ENCODE results near the gene CHTF18. TPM values are rescaled to one million over a fixed set of nuclear protein-coding genes. Genes with fewer than 3 reads are reported as not detected.

Gene CHTF18
- total and polyA plus RNA-seq, 10 donors, result 8.9 to 55.0 (median 26.0) TPM

- intact Hi-C loops (cut with DNase I; ENCODE audit: low total_unique reads), result no loop called here
- TF ChIP-seq CTCF (IDR thresholded peaks at IDR 0.05 in 8 of 11, conservative IDR thresholded peaks at IDR 0.05 in 3 of 11) (no peak), POLR2AphosphoS5 (IDR thresholded peaks at IDR 0.05) (no peak), POLR2A (IDR thresholded peaks at IDR 0.05) (no peak)
- DNase-seq, result no peak
These were observed 1.7 kb downstream of the CHTF18 start for GRCh38 chr16:790086-790485.

GRCh38 chr16:791131-791530 lies 2.7 kb downstream of the CHTF18 start:
- no peak for DNase-seq
- H3K4me3 ChIP-seq, result no peak overlapping the region
- H3K9me3 ChIP-seq, result no peaks in the 10 kb centered on the region
- intact Hi-C loops (cut with DNase I; ENCODE audit: low total_unique reads), result no loop called here
- peaks cover 13 to 33% (median 24%) of the 10 kb centered on the region in 6 donors for H3K4me1 ChIP-seq
- TF ChIP-seq POLR2A (IDR thresholded peaks at IDR 0.05), result no peak
- no peak for TF ChIP-seq POLR2AphosphoS5 (IDR thresholded peaks at IDR 0.05)
- TF ChIP-seq CTCF (IDR thresholded peaks at IDR 0.05 in 8 of 11, conservative IDR thresholded peaks at IDR 0.05 in 3 of 11), result no peak
- no peaks in the 10 kb centered on the region for H3K27me3 ChIP-seq (replicated peaks in 1 of 7)
- H3K27ac ChIP-seq, result no peak overlapping the region
- peaks cover 0 to 69% (median 13%) of the 10 kb centered on the region in 6 donors for H3K36me3 ChIP-seq
- WGBS, 5 donors, result 95 to 99% (median 97%) methylated on average over 9 to 23 of the region's 23 CpGs

More at GRCh38 chr16:790086-790485, 1.7 kb downstream of the CHTF18 start:
- 90 to 96% (median 95%) methylated on average over 8 to 17 of the region's 17 CpGs for WGBS, 5 donors
- no peak overlapping the region for H3K4me3 ChIP-seq
- no peaks in the 10 kb centered on the region for H3K27me3 ChIP-seq (replicated peaks in 1 of 7)
- H3K9me3 ChIP-seq, result no peaks in the 10 kb centered on the region
- H3K36me3 ChIP-seq, result peaks cover 0 to 73% (median 19%) of the 10 kb centered on the region in 6 donors
- no peak overlapping the region for H3K27ac ChIP-seq
- peaks cover 17 to 44% (median 33%) of the 10 kb centered on the region in 6 donors for H3K4me1 ChIP-seq

GRCh38 chr16:792221-792995 lies 4.0 kb downstream of the CHTF18 start:
- H3K4me1 ChIP-seq, result peaks cover 9 to 20% (median 15%) of the 10 kb centered on the region in 6 donors
- WGBS, 5 donors, result 88 to 94% (median 92%) methylated on average over 27 to 46 of the region's 46 CpGs; no CpG with 5 or more reads in 1 of the 5 donors
- no peak for DNase-seq
- peaks cover 0 to 69% (median 8%) of the 10 kb centered on the region in 6 donors for H3K36me3 ChIP-seq
- H3K27ac ChIP-seq, result no peak overlapping the region
- no peaks in the 10 kb centered on the region for H3K9me3 ChIP-seq
- intact Hi-C loops (cut with DNase I; ENCODE audit: low total_unique reads), result no loop called here
- TF ChIP-seq POLR2AphosphoS5 (IDR thresholded peaks at IDR 0.05) (no peak), CTCF (IDR thresholded peaks at IDR 0.05 in 8 of 11, conservative IDR thresholded peaks at IDR 0.05 in 3 of 11) (no peak), POLR2A (IDR thresholded peaks at IDR 0.05) (no peak)
- H3K4me3 ChIP-seq, result no peak overlapping the region
- H3K27me3 ChIP-seq (replicated peaks in 1 of 7), result peaks cover 0 to 8% (median 0%) of the 10 kb centered on the region in 7 donors

- Histone ChIP-seq H3K27ac (no peak overlapping the region), H3K9me3 (no peaks in the 10 kb centered on the region), H3K4me1 (peaks cover 5 to 14% (median 11%) of the 10 kb centered on the region in 6 donors), H3K4me3 (no peak overlapping the region), H3K27me3 (replicated peaks in 1 of 7) (peaks cover 0 to 15% (median 0%) of the 10 kb centered on the region in 7 donors), H3K36me3 (peaks cover 0 to 75% (median 8%) of the 10 kb centered on the region in 6 donors)
- TF ChIP-seq POLR2A (IDR thresholded peaks at IDR 0.05) (no peak), CTCF (IDR thresholded peaks at IDR 0.05 in 8 of 11, conservative IDR thresholded peaks at IDR 0.05 in 3 of 11) (no peak), POLR2AphosphoS5 (IDR thresholded peaks at IDR 0.05) (no peak)
- 79 to 100% (median 91%) methylated on average over 1 to 8 of the region's 8 CpGs for WGBS, 5 donors
- no peak for DNase-seq
- intact Hi-C loops (cut with DNase I; ENCODE audit: low total_unique reads), result no loop called here
These were observed 5.0 kb downstream of the CHTF18 start for GRCh38 chr16:793414-793813.
